ENCODE results near the gene PDSS2. TPM values are rescaled to one million over a fixed set of nuclear protein-coding genes. Genes with fewer than 3 reads are reported as not detected.

The PDSS2 gene
- total RNA-seq, 1 donor from 2014 or later = 12.4 TPM

- peaks cover 1% of the 10 kb centered on the region for H3K4me1 Mint-ChIP-seq (ENCODE audit: unreplicated experiment)
- H3K36me3 Mint-ChIP-seq (ENCODE audit: unreplicated experiment) = no peaks in the 10 kb centered on the region
- no peak overlapping the region for H3K4me3 Mint-ChIP-seq (ENCODE audit: unreplicated experiment)
- H3K27me3 Mint-ChIP-seq (ENCODE audit: unreplicated experiment) = no peaks in the 10 kb centered on the region
- H3K27ac Mint-ChIP-seq (ENCODE audit: unreplicated experiment) = no peak overlapping the region
- no peaks in the 10 kb centered on the region for H3K9me3 Mint-ChIP-seq (ENCODE audit: unreplicated experiment)
- no peak for TF ChIP-seq CTCF (IDR thresholded peaks at IDR 0.05)
- no peak for DNase-seq (ENCODE audit: extremely low spot score, unreplicated experiment)
Observed at GRCh38 chr6:107108201-107108890, 351.0 kb downstream of the PDSS2 start.

GRCh38 chr6:107107791-107108190 is 351.6 kb downstream of the PDSS2 start:
- Mint-ChIP-seq H3K27me3 (ENCODE audit: unreplicated experiment) (no peaks in the 10 kb centered on the region), H3K4me1 (ENCODE audit: unreplicated experiment) (no peaks in the 10 kb centered on the region), H3K27ac (ENCODE audit: unreplicated experiment) (no peak overlapping the region), H3K36me3 (ENCODE audit: unreplicated experiment) (no peaks in the 10 kb centered on the region), H3K4me3 (ENCODE audit: unreplicated experiment) (no peak overlapping the region), H3K9me3 (ENCODE audit: unreplicated experiment) (no peaks in the 10 kb centered on the region)
- TF ChIP-seq CTCF (IDR thresholded peaks at IDR 0.05) = no peak
- no peak for DNase-seq (ENCODE audit: extremely low spot score, unreplicated experiment)

- TF ChIP-seq CTCF (IDR thresholded peaks at IDR 0.05) = no peak
- Mint-ChIP-seq H3K4me1 (ENCODE audit: unreplicated experiment) (peaks cover 3% of the 10 kb centered on the region), H3K27ac (ENCODE audit: unreplicated experiment) (no peak overlapping the region), H3K36me3 (ENCODE audit: unreplicated experiment) (no peaks in the 10 kb centered on the region), H3K27me3 (ENCODE audit: unreplicated experiment) (no peaks in the 10 kb centered on the region), H3K9me3 (ENCODE audit: unreplicated experiment) (no peaks in the 10 kb centered on the region), H3K4me3 (ENCODE audit: unreplicated experiment) (no peak overlapping the region)
- DNase-seq (ENCODE audit: extremely low spot score, unreplicated experiment) = no peak
Observed at GRCh38 chr6:107106165-107106564, 353.2 kb downstream of the PDSS2 start.

- no peak for DNase-seq (ENCODE audit: extremely low spot score, unreplicated experiment)
- Mint-ChIP-seq H3K4me1 (ENCODE audit: unreplicated experiment) (peaks cover 3% of the 10 kb centered on the region), H3K36me3 (ENCODE audit: unreplicated experiment) (no peaks in the 10 kb centered on the region), H3K27ac (ENCODE audit: unreplicated experiment) (no peak overlapping the region), H3K9me3 (ENCODE audit: unreplicated experiment) (no peaks in the 10 kb centered on the region), H3K27me3 (ENCODE audit: unreplicated experiment) (no peaks in the 10 kb centered on the region), H3K4me3 (ENCODE audit: unreplicated experiment) (no peak overlapping the region)
- TF ChIP-seq CTCF (IDR thresholded peaks at IDR 0.05) = no peak
Observed at GRCh38 chr6:107105511-107106116, 353.8 kb downstream of the PDSS2 start.

- H3K4me3 Mint-ChIP-seq (ENCODE audit: unreplicated experiment) = no peak overlapping the region
- no peak overlapping the region for H3K27ac Mint-ChIP-seq (ENCODE audit: unreplicated experiment)
- DNase-seq (ENCODE audit: extremely low spot score, unreplicated experiment) = no peak
- no peaks in the 10 kb centered on the region for H3K27me3 Mint-ChIP-seq (ENCODE audit: unreplicated experiment)
- no peaks in the 10 kb centered on the region for H3K36me3 Mint-ChIP-seq (ENCODE audit: unreplicated experiment)
- TF ChIP-seq CTCF (IDR thresholded peaks at IDR 0.05) = no peak
- H3K4me1 Mint-ChIP-seq (ENCODE audit: unreplicated experiment) = peaks cover 3% of the 10 kb centered on the region
- no peaks in the 10 kb centered on the region for H3K9me3 Mint-ChIP-seq (ENCODE audit: unreplicated experiment)
Observed at GRCh38 chr6:107103082-107103481, 356.3 kb downstream of the PDSS2 start.

Other genes with a start within 250 kb of the PDSS2 start
- 6.1 and 7.4 TPM in 2 replicates for gene SOBP, start 30.6 kb upstream of the PDSS2 start, total RNA-seq

All from osteocyte (in vitro differentiated cells).